ENCODE results near the gene LMNA.

DNA sequence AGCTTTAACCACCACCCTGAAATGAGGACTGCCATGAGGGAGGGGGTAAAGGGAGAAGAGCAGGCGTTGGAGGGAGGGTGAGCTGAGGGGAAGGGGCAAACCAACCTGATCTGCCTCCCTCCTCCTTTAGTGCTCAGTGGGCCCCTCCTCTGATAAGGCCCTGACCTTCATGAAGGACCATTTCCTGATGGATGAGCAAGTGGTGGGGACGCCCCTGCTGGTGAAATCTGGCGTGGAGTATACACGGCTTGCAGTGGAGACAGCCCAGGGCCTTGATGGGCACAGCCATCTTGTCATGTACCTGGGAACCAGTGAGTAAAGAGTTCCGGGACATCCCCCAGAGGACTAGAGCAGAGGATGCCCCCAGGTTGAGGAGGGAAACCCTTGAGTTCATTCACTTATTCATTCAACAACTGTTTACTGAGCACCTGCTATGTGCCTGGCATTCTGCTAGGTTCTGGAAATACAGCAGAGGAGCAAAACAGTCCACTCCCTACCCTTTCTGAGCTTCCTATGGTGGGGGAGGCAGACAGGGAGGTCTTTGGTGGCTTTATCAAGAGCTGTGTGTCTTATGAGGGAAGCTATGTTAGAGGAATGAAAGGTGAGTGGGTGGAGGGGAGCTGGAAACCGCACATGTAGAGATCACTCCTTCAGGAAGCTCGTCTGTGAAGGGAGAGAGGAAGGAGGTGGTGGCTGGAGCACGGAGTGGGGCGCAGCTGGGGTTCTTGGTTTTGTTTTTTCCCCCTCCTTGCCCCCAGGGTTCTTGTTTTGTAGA lies 58.4 kb downstream of the LMNA start:
- TF ChIP-seq POLR2A (IDR thresholded peaks at IDR 0.05) (no peak), POLR2AphosphoS5 (IDR thresholded peaks at IDR 0.05) (no peak), EP300 (IDR thresholded peaks at IDR 0.05) (no peak)
- TF ChIP-seq, protein P1, sequence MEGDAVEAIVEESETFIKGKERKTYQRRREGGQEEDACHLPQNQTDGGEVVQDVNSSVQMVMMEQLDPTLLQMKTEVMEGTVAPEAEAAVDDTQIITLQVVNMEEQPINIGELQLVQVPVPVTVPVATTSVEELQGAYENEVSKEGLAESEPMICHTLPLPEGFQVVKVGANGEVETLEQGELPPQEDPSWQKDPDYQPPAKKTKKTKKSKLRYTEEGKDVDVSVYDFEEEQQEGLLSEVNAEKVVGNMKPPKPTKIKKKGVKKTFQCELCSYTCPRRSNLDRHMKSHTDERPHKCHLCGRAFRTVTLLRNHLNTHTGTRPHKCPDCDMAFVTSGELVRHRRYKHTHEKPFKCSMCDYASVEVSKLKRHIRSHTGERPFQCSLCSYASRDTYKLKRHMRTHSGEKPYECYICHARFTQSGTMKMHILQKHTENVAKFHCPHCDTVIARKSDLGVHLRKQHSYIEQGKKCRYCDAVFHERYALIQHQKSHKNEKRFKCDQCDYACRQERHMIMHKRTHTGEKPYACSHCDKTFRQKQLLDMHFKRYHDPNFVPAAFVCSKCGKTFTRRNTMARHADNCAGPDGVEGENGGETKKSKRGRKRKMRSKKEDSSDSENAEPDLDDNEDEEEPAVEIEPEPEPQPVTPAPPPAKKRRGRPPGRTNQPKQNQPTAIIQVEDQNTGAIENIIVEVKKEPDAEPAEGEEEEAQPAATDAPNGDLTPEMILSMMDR (IDR thresholded peaks at IDR 0.05): no peak
